Measurements from ENCODE around the gene MPV17L.
"Not testable (repeated sequence)": the region's sequence is repeated elsewhere in the genome, so short reads cannot be mapped to it uniquely, and the experiment has no call there.

Gene MPV17L

GRCh38 chr16:15395631-15396508 lies at the start of gene MPV17L:
MPV17L (plus strand) TSS chr16:15395754; CDS start chr16:15395898, 144 bp downstream.
- DNase-seq: peak in 1 of 2 experiments; percentile 9

- DNase-seq: not testable (repeated sequence)
These were observed 46.8 kb upstream of the MPV17L start for GRCh38 chr16:15348721-15349120.

- DNase-seq: not testable (repeated sequence)
These were observed 44.3 kb upstream of the MPV17L start for GRCh38 chr16:15351251-15351650.

- not testable (repeated sequence) for DNase-seq
These were observed 43.8 kb upstream of the MPV17L start for GRCh38 chr16:15351745-15352144.

GRCh38 chr16:15352852-15353251 lies 42.7 kb upstream of the MPV17L start:
- DNase-seq: not testable (repeated sequence)

GRCh38 chr16:15354846-15355245 lies 40.7 kb upstream of the MPV17L start:
- not testable (repeated sequence) for DNase-seq

GRCh38 chr16:15357495-15357894 lies 38.1 kb upstream of the MPV17L start:
- not testable (repeated sequence) for DNase-seq

- not testable (repeated sequence) for DNase-seq
These were observed 17.4 kb upstream of the MPV17L start, which contains the start of gene NPIPA5 for GRCh38 chr16:15378194-15378593. NPIPA5 (minus strand) TSS chr16:15378294; CDS start chr16:15378294, 0 bp downstream.

- peak in 1 of 2 experiments; percentile 9 for DNase-seq
These were observed 12.7 kb upstream of the MPV17L start for GRCh38 chr16:15382810-15383209.

- not testable (repeated sequence) for DNase-seq
These were observed 7.5 kb upstream of the MPV17L start for GRCh38 chr16:15388060-15388459.

- DNase-seq: not testable (repeated sequence)
These were observed 5.6 kb upstream of the MPV17L start for GRCh38 chr16:15389916-15390315.

GRCh38 chr16:15393025-15393424 lies 2.5 kb upstream of the MPV17L start:
- not testable (repeated sequence) for DNase-seq

GRCh38 chr16:15396509-15396829 lies 915 bp downstream of the MPV17L start:
- not testable (repeated sequence) for DNase-seq

GRCh38 chr16:15396948-15397594 lies 1.5 kb downstream of the MPV17L start:
- DNase-seq: no peak

- no peak for DNase-seq
These were observed 3.2 kb downstream of the MPV17L start for GRCh38 chr16:15398618-15399316.

- no peak for DNase-seq
These were observed 3.8 kb downstream of the MPV17L start for GRCh38 chr16:15399317-15399716.

GRCh38 chr16:15400314-15400713 lies 4.8 kb downstream of the MPV17L start:
- not testable (repeated sequence) for DNase-seq

GRCh38 chr16:15401972-15402371 lies 6.4 kb downstream of the MPV17L start:
- no peak for DNase-seq

GRCh38 chr16:15403392-15403995 lies 7.9 kb downstream of the MPV17L start:
- DNase-seq: no peak

GRCh38 chr16:15404091-15404490 lies 8.5 kb downstream of the MPV17L start:
- not testable (repeated sequence) for DNase-seq

- no peak for DNase-seq
These were observed 9.2 kb downstream of the MPV17L start for GRCh38 chr16:15404792-15405191.

- DNase-seq: not testable (repeated sequence)
These were observed 12.2 kb downstream of the MPV17L start for GRCh38 chr16:15407756-15408155.

GRCh38 chr16:15409476-15409875 lies 13.9 kb downstream of the MPV17L start:
- not testable (repeated sequence) for DNase-seq
